Gastroesophageal sphincter (tissue), 4 donors: ENCODE results near the gene TMEM79. TPM values are rescaled to one million over a fixed set of nuclear protein-coding genes. Genes with fewer than 3 reads are reported as not detected.

Experiments used
- ATAC-seq: fragments of 150-250 bp; one replicate; pipeline ENCODE4 v1.9.1; 2016; ENCODE audit warnings: mild to moderate bottlenecking, moderate library complexity
- H3K27ac ChIP-seq, 4 donors: fragments of 200-600 bp; sonication (generic) in 3 of 4; 1 replicate in 3 of 4; 2 replicates in 1 of 4; pipeline ENCODE4 v1.5.1; 2016 to 2019
- H3K27me3 ChIP-seq: fragments of 200-600 bp; sonication (generic); one replicate; pipeline ENCODE4 v1.5.1; 2019
- H3K36me3 ChIP-seq, 2 donors: fragments of 200-600 bp; sonication (generic); one replicate each; pipeline ENCODE4 v1.5.1; 2019; ENCODE audit warnings: control low read depth in 1 of 2
- H3K4me1 ChIP-seq, 3 donors: fragments of 200-600 bp; sonication (generic); 1 replicate in 2 of 3; 2 replicates in 1 of 3; pipeline ENCODE4 v1.5.1; 2016 to 2019; ENCODE audit warnings: control low read depth in 2 of 3
- H3K4me3 ChIP-seq, 2 donors: fragments of 200-600 bp; sonication (generic); one replicate each; pipeline ENCODE4 v1.5.1; 2019; ENCODE audit warnings: mild to moderate bottlenecking in 1 of 2, moderate library complexity in 1 of 2
- H3K9me3 ChIP-seq, 3 donors: fragments of 200-600 bp; sonication (generic); one replicate each; pipeline ENCODE4 v1.5.1; 2017 to 2019; ENCODE audit warnings: control low read depth in 2 of 3
- EP300 ChIP-seq: sonication (generic); formaldehyde crosslinking; IDR thresholded peaks from one replicate; pipeline ENCODE4 v1.6.1; 2017; ENCODE audit warnings: antibody characterized with exemption, mild to moderate bottlenecking
- POLR2A ChIP-seq, 2 donors: fragments of 450-650 bp; IDR thresholded peaks; one replicate each; pipeline ENCODE4 v1.6.1; 2017; ENCODE audit warnings: antibody characterized with exemption in 2 of 2, mild to moderate bottlenecking in 2 of 2, moderate library complexity in 1 of 2
- POLR2AphosphoS5 ChIP-seq: sonication (generic); formaldehyde crosslinking; IDR thresholded peaks from one replicate; pipeline ENCODE4 v1.6.1; 2017; ENCODE audit warnings: antibody characterized with exemption
- WGBS, 2 donors: methylation state at CpG; one replicate each; pipeline ENCODE4 v1.1.5; 2018; ENCODE audit warnings: low coverage in 1 of 2; 5-methylcytosine and 5-hydroxymethylcytosine counted together
- total RNA-seq, 4 donors: library from RNA; depleted of rRNA; stranded (reverse); fragments of >200 nt; gene quantifications; one replicate each; pipeline ENCODE4 v1.1.0, GENCODE V29; 2016
- TF ChIP-seq, protein P1 (sequence below), 4 experiments: fragments of 200-600 bp in 2 of 4; fragments of 450-650 bp in 2 of 4; sonication (generic) in 1 of 4; IDR thresholded peaks; one replicate each; pipeline ENCODE4 v1.5.1; 2017 to 2019; ENCODE audit warnings: antibody characterized with exemption in 4 of 4, mild to moderate bottlenecking in 2 of 4, moderate library complexity in 2 of 4

TMEM79 gene
- total RNA-seq, 4 donors from 2014 or later, result 1.6 to 4.7 (median 3.2) TPM

DNA sequence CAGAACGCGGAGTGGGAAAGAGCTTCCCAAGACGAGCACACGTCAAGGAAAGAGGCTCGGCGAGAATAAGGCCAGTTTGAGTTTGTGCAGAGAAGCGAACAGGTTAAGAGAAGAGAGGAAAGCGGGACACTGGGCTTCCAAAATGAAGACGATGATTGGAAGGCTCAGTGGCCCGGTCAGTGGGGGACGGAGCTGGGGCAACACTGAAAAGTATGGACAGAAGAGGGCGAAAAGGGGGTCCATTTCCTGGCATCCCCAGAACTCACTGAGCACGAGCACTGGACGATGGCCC lies 53.7 kb downstream of the TMEM79 start:
- Histone ChIP-seq H3K36me3 (peaks cover 0 to 30% of the 10 kb centered on the region in 2 donors), H3K9me3 (no peaks in the 10 kb centered on the region), H3K27me3 (no peaks in the 10 kb centered on the region), H3K4me1 (peaks cover 0 to 27% (median 12%) of the 10 kb centered on the region in 3 donors), H3K27ac (peak overlapping the region; percentile 0 to 91 (median 88)), H3K4me3 (peak overlapping the region; percentile 48 to 77)
- ATAC-seq, result peak; percentile 18
- TF ChIP-seq POLR2AphosphoS5 (no peak), EP300 (no peak), POLR2A (IDR thresholded peaks at IDR 0.05) (no peak)
- TF ChIP-seq, protein P1, sequence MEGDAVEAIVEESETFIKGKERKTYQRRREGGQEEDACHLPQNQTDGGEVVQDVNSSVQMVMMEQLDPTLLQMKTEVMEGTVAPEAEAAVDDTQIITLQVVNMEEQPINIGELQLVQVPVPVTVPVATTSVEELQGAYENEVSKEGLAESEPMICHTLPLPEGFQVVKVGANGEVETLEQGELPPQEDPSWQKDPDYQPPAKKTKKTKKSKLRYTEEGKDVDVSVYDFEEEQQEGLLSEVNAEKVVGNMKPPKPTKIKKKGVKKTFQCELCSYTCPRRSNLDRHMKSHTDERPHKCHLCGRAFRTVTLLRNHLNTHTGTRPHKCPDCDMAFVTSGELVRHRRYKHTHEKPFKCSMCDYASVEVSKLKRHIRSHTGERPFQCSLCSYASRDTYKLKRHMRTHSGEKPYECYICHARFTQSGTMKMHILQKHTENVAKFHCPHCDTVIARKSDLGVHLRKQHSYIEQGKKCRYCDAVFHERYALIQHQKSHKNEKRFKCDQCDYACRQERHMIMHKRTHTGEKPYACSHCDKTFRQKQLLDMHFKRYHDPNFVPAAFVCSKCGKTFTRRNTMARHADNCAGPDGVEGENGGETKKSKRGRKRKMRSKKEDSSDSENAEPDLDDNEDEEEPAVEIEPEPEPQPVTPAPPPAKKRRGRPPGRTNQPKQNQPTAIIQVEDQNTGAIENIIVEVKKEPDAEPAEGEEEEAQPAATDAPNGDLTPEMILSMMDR (IDR thresholded peaks at IDR 0.05), result no peak
- WGBS, 2 donors, result 0 to 1% methylated on average over 12 to 14 of the region's 14 CpGs

DNA sequence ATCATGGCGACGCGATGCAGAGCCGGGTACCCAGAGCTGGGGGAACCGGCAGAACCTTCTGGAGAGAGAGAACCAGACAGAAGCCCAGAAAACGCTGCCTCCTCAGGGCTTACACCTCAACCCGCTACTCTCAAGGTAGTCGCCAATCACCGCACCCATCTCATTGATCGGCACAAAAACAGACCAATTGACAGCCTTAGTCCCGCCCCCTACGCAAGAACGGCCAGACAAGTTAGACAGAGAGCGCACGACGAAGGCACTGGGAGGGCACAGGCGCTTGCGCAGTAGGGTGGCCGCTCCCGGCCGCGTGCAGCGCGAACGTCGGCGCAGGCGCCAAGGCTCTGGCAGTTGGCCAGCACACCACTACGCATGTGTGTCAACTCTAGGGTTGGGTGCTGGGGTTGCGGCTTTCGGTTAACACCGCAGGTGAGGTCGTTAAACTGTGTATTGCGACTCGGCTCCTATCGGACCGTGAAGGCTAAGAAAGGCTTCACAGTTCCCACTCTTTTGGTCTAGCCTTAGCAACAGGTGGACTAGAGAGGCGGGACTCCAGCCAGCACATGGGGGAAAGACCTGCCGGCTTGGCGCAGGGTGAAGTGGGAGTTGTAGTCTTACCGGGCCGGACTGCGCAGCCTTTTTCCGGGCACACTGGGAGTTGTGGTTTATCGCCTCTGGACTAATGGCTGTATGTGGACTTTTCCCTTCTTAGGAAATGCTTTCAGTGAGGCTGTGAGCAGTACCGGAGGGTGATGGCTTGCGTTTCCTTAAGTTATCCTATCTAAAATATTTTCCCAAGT lies 54.3 kb downstream of the TMEM79 start, which contains the start of the genes CCT3 and TSACC:
TSS of gene CCT3 (minus strand) at position 113 of the 797 bp plus-strand sequence. CDS start at position 5, 108 bp downstream.
TSS of gene TSACC (plus strand) at position 347 of the 797 bp plus-strand sequence. CDS start 1,232 bp downstream, outside the sequence.
- ATAC-seq, result peak; percentile 99
- WGBS, 2 donors, result 0% methylated on average over 10 of the region's 47 CpGs
- Histone ChIP-seq H3K4me1 (peaks cover 0 to 27% (median 12%) of the 10 kb centered on the region in 3 donors), H3K9me3 (no peaks in the 10 kb centered on the region), H3K27me3 (no peaks in the 10 kb centered on the region), H3K4me3 (peak within 1 kb of the TSS; percentile 48 to 77), H3K27ac (peak within 1 kb of the TSS; percentile 3 to 91 (median 88)), H3K36me3 (peaks cover 0 to 24% of the 10 kb centered on the region in 2 donors)
- TF ChIP-seq, protein P1 (IDR thresholded peaks at IDR 0.05), result no peak
- peak; percentile 61 for TF ChIP-seq POLR2AphosphoS5
- TF ChIP-seq POLR2A (IDR thresholded peaks at IDR 0.05), result peak; percentile 43 to 57

Other genes starting within 250 kb of the TMEM79 start
- 10 to 100 TPM; 19.6 to 29.6 (median 24.8) TPM for gene UBQLN4, start 230.5 kb upstream of the TMEM79 start, total RNA-seq
- gene LAMTOR2, start 229.5 kb upstream of the TMEM79 start, total RNA-seq, result 10 to 100 TPM; 66.8 to 79.3 (median 73.1) TPM
- 10 to 100 TPM in 1 of 4 donors, not detected in 3; 22.1 TPM for gene RAB25, start 223.2 kb upstream of the TMEM79 start, total RNA-seq
- under 1 TPM; under 0.01 to 0.78 (median 0.52) TPM for gene MEX3A, start 201.9 kb upstream of the TMEM79 start, total RNA-seq
- 100 to 1,000 TPM; 327 to 617 (median 519) TPM for gene LMNA, start 169.6 kb upstream of the TMEM79 start, total RNA-seq
- 1 to 10 TPM; 1.7 to 7.5 (median 3.4) TPM for gene SEMA4A, start 130.7 kb upstream of the TMEM79 start, total RNA-seq
- 10 to 100 TPM in 3 of 4 donors, 1 to 10 TPM in 1; 9.4 to 17.0 (median 12.7) TPM for gene SLC25A44, start 90.2 kb upstream of the TMEM79 start, total RNA-seq
- gene PMF1, start 71.3 kb upstream of the TMEM79 start, total RNA-seq, result 10 to 100 TPM; 49.3 to 58.9 (median 51.8) TPM
- gene BGLAP, start 42.1 kb upstream of the TMEM79 start, total RNA-seq, result under 1 TPM in 1 of 4 donors, not detected in 3; 0.54 TPM
- 1 to 10 TPM; 1.2 to 3.4 (median 1.6) TPM for gene PAQR6, start 36.3 kb upstream of the TMEM79 start, total RNA-seq
- 100 to 1,000 TPM in 1 of 4 donors, 10 to 100 TPM in 3; 60.2 to 106 (median 69.1) TPM for gene SMG5, start 1.5 kb upstream of the TMEM79 start, total RNA-seq
- gene GLMP, start 11.4 kb downstream of the TMEM79 start, total RNA-seq, result 10 to 100 TPM; 31.9 to 53.0 (median 38.6) TPM
- gene VHLL, start 15.0 kb downstream of the TMEM79 start, total RNA-seq, result not detected
- gene CCT3, start 54.0 kb downstream of the TMEM79 start, total RNA-seq, result 100 to 1,000 TPM; 189 to 224 (median 209) TPM
- not detected for gene TSACC, start 54.2 kb downstream of the TMEM79 start, total RNA-seq
- not detected for gene RHBG, start 84.9 kb downstream of the TMEM79 start, total RNA-seq
- gene MEF2D, start 216.4 kb downstream of the TMEM79 start, total RNA-seq, result 10 to 100 TPM; 49.0 to 94.3 (median 67.1) TPM